Cardiac septum (tissue), 1 donor: ENCODE measurements around the gene ADAMTSL1. TPM values are rescaled to one million over a fixed set of nuclear protein-coding genes. Genes with fewer than 3 reads are reported as not detected.

Source experiments
- DNase-seq: peaks from one replicate; pipeline ENCODE4 v3.0.0-alpha.2; 2020; ENCODE audit warnings: low spot score
- intact Hi-C: fragments of 100-400 bp; cut with DNase I; formaldehyde crosslinking; loops from one replicate; pipeline ENCODE4 v1.14.0; 2022
- total RNA-seq: library from RNA; stranded (reverse); fragmentation: NEBNext Ultra II Directional; extraction: Animal tissue kit (Norgen Biotek cat#: 25700); gene quantifications from one replicate; pipeline ENCODE4 v1.2.1, GENCODE V29; 2021
- donor health status: DM: no; HTN: no; CAD: no.

Gene ADAMTSL1
- total RNA-seq, 1 donor from 2014 or later: 2.1 TPM

GRCh38 chr9:18588002-18588401 is 114.0 kb downstream of the ADAMTSL1 start:
- intact Hi-C loops: no loop called here
- no peak for DNase-seq

DNA sequence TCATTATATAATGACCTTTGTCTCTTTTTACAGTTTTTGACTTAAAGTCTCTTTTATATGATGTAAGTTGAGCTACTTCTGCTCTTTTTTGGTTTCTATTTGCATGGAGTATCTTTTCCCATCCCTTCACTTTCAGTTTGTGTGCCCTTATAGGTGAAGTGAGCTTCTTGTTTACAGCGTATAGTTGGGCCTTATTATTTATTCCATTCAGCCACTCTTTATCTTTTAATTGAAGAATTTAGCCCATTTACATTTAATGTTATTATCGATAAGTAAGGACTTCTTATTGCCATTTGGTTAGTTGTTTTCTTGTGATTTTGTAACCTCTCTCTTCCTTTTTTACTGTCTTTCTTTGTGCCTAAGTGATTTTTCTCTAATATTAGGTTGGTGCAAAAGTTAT is 117.3 kb downstream of the ADAMTSL1 start:
- no peak for DNase-seq

GRCh38 chr9:18594837-18595236 is 120.9 kb downstream of the ADAMTSL1 start:
- DNase-seq: no peak
- intact Hi-C loops: no loop called here

More for the DNA sequence above, 117.3 kb downstream of the ADAMTSL1 start:
- intact Hi-C loops: no loop called here

DNA sequence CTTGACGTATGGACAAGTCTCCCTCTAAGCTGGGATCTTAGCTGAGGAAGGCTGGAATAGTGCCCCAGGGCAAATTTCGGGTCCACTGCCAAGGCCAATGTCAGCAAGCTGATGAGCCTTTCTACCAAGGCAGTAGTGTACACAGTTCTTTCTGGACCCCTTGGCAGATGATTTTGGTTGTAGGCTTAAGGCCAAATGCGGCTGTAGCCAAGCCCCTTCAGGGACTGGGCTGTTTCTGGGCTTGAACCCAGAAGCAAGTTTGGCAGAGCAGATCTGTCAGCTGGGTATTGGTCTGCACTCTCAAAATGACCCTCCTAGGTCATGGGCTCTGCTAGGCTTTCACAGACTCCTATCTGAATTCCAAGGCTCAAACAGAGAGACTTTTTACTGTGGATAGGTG is 121.6 kb downstream of the ADAMTSL1 start:
- no peak for DNase-seq
- intact Hi-C loops: no loop called here

DNA sequence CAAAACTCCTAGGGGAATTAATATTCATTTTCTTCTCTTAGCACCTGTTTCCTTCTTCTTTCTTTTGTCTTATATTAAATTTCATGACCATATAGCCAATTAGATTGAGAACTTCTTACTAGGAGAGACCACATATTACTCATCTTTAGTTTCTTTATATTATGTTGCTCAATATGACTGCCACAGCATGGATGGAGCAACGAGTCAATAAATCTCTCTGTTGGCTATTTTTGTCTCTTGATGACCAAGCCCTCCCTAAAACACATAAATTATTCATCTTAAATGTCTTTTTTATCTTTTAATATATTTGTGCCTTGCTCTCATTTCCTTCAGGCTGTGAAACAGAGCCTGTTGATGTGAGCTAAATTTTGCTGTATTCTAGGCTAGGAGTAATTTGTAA is 123.0 kb downstream of the ADAMTSL1 start:
- DNase-seq: no peak
- intact Hi-C loops: no loop called here

DNA sequence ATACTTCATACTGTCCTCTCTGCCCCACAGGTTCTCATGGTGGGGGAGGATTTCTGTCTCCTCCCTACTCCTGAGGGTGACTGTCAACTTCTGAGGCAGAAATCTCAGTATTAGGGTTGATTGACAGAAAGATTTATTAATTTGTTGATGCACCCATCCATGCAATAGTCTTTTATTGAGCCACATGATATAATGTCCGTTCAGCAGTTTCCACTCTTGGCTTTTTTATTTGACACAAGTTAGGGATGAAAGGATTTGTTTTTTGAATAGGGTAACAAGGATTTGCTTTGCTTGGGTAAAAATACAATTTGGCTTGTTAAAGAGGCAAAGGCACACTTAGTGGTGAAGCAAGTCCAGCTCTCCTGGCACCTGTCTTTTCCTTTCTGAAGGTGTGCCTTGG is 125.0 kb downstream of the ADAMTSL1 start:
- intact Hi-C loops: no loop called here

DNA sequence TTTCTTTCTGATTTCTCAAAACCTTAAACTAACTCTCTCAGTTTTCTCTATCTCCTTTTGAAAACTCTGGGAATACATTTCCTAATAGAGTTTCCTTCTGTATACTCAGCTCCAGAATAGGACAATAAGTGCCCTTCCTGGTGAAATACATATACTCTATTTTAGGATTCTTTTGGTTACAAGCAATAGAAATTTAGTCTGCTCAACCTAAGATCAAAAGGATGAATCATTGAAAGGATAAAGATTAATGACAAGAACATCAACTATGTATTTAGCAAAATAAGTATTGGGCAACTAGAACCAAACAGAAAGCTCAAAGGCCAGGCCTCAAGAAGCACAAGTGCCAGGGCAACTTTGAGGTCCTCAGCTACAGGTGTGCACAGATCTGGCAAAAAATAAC is 127.1 kb downstream of the ADAMTSL1 start:
- no peak for DNase-seq
- intact Hi-C loops: no loop called here

More for the DNA sequence above, 125.0 kb downstream of the ADAMTSL1 start:
- no peak for DNase-seq

DNA sequence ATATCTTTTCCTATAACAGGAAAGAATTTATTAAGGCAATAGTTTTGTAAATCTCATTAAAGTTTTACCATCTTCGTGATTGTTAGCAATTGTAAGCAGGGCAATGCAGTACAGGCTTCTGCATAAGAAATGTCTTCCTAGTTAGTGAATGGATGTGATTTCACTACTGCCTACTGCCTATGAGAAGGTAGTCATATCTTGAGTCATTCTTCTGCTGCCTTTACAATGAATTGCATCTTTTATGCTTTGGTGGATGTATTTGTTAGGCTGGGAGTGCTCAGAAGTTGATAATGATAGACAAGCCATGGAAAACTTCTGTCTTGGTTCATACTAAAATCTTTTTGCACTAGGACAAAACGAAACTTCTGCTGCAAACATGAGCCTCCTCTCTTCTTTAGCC is 128.0 kb downstream of the ADAMTSL1 start:
- intact Hi-C loops: no loop called here
- DNase-seq: no peak

DNA sequence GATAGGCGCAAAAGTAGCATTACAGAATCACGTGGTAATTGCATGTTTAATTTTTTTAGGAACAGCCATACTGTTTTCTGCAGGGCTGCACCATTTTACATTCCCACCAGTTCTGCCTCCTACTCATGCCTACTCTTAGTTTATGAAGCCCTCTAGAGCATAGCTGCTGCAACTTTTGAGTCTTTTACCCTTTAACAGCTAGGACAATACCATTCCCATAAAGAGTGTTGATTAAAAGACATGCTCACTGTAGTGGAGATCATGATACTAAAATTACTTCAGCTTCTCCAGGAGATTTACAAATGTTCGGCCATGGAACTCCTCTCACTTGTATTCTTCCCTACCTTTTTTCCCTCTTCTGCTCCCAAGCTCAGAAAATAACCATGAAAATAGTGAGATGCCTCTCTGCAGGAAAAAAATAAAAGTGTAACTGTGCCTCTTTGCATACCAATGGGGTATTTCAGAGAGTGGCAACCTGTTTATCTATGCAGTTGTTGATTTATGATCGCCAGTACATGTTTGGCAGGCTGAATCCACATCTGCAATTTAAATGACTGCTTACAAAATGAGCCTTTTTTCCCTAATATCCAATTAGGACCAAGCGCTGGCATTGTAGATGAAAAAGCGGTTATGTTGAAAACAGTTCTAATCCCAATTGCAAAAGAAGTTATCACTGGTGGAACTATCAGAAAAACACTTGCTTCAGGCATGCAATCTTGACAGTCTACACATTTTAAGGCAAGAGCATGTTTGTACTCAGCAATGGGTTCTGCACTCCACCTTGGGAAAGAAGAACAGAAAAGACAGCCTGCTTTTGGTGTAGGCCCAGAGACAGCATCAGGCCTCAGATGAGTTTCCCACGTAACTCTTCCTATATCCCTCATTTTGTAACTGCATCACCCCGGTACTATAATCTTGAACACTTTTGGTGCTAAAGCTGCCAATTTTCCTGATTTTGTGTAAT is 131.1 kb downstream of the ADAMTSL1 start:
- intact Hi-C loops: no loop called here
- DNase-seq: no peak

DNA sequence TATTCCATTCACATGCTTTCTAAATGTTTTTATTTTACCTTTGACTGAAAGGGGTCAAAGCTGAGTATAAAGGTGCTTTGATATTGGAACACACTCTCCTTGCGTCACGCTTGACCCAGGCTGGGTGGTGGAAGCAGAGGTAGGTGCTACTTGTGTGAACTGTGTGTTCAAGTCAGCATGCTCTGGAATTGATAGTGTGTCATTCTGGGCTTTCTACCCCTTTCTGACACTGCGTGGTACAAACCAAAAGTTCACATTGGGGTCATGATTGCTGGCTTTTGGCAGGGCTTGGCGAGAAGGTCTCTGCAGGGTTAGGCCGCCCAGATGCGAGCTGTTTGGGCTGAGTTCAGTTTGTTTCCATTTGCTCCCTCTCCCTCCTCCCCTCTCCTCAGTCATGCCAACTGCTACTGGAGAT is 131.8 kb downstream of the ADAMTSL1 start:
- no peak for DNase-seq
- intact Hi-C loops: no loop called here

- intact Hi-C loops: no loop called here
- DNase-seq: no peak
Measured at GRCh38 chr9:18606281-18606680, 132.3 kb downstream of the ADAMTSL1 start.

GRCh38 chr9:18606846-18607245 is 132.9 kb downstream of the ADAMTSL1 start:
- intact Hi-C loops: no loop called here
- DNase-seq: no peak

DNA sequence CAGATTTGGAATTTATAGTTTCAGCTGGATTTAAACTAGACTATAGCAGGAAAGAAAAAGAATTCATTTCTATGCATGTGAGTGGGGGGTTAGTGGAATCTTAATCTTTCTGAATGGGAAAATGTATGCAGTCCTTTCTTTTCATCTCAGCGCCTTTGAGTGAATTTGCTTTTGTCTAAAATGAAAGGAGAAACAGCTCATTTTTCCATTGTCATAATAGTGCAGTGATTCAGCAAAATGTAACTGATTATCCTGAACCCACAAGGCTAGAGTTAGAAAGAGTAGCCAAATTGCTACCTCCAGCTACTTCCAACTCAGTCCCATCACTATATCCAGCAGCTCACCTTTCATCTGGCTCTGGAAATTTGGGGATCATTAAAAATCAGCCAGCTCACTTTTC is 134.4 kb downstream of the ADAMTSL1 start:
- DNase-seq: no peak
- intact Hi-C loops: no loop called here

GRCh38 chr9:18610956-18611355 is 137.0 kb downstream of the ADAMTSL1 start:
- intact Hi-C loops: no loop called here
- DNase-seq: no peak

DNA sequence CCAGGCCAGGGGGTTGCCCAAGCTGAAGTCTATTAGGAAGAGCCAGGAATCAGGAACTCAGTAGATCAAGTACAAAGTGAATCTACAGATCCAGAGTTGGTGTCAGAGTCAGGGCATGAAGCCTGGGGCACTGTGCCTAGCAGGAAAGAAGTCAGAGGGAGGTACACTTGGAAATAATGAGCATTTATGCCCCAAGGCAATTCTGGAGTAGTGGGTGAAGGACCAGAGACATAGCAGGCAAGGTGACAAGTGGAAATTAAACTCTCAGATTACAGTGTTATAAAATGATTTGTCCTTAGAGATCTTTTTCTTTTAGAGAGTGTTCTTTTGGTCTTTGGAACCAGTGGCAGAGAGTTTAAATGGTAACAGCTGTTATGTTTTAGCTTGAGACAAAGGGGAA is 138.0 kb downstream of the ADAMTSL1 start:
- intact Hi-C loops: no loop called here
- DNase-seq: no peak

GRCh38 chr9:18614116-18614515 is 140.2 kb downstream of the ADAMTSL1 start:
- no peak for DNase-seq
- intact Hi-C loops: no loop called here

DNA sequence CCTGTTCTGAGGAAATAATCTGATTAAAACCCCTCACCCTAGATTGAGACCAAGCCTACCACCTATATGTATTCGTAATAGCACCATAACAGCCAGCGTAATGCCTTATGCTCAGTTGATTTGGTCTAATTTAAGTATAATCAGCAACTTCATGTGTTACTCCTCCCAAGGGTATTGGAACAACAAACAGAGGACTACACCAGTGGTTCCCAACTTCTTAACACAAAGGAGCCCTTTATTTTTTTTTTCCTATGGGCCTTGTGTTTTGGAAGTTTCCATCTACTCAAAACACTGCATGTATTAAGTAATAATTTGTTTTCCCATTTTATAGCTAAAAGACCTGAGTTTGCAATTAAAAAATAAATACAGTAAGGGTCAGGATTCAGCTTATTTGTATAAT is 140.7 kb downstream of the ADAMTSL1 start:
- intact Hi-C loops: no loop called here
- DNase-seq: no peak

DNA sequence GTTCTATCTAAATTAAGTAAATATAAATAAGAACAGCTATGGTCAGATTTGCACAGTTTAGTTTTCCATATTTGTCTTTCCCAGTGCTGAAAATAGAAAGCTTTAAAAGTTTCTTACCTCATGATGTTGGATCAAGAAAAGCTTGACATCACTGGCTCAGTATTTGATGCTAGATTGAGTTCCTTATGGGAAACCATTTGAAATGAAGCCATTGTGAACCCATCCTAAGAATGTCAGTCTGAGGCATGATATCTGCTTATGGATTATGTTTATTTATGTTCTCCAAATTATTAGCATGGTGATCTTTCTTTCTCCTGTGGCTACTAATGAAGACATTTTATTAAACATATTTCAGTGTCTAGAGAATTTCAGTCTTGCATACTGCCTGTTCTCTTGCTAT is 143.0 kb downstream of the ADAMTSL1 start:
- DNase-seq: no peak
- intact Hi-C loops: no loop called here

DNA sequence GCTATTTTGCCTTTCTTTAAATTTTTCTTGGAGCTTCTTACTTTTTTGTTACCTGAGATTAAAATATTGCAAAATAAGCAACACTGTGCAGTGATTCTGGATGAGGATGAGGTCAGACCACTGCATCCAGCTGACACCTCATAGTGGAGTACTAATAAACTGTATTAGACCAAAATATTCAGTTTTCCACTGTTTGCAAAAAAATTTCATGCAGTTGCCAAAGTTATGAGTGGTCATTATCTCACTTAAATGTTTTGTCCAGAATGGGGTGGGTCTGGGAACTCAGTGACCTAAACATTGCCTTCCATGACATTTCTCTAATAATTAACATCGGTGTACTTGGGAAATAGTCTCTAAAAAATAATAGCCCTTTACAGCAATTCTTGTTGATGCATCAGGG is 143.8 kb downstream of the ADAMTSL1 start:
- intact Hi-C loops: no loop called here
- no peak for DNase-seq

GRCh38 chr9:18618862-18619261 is 144.9 kb downstream of the ADAMTSL1 start:
- intact Hi-C loops: no loop called here
- no peak for DNase-seq

GRCh38 chr9:18622186-18622836 is 148.4 kb downstream of the ADAMTSL1 start:
- no peak for DNase-seq
- intact Hi-C loops: loop anchor here (10.0 kb wide), 1 partner anchor 158 kb away; no protein-coding TSS in a partner anchor
